Stomach (tissue), 9 donors: Measurements from ENCODE around the gene STK39. TPM values are rescaled to one million over a fixed set of nuclear protein-coding genes. Genes with fewer than 3 reads are reported as not detected.
"Not testable (repeated sequence)": the region's sequence is repeated elsewhere in the genome, so short reads cannot be mapped to it uniquely, and the experiment has no call there.

Experiments used
- DNase-seq, 2 donors: peaks; one replicate each; pipeline versions ENCODE4 v3.0.0 to v3.0.0-alpha.2; 2013 to 2019
- H3K27ac ChIP-seq, 5 donors: fragments of 200-600 bp in 4 of 5; sonication (generic) in 4 of 5; one replicate each; pipeline ENCODE4 v1.5.1; 2013 to 2019; ENCODE audit warnings: mild to moderate bottlenecking in 1 of 5, moderate library complexity in 1 of 5
- H3K27me3 ChIP-seq, 3 donors: fragments of 200-600 bp; sonication (generic); one replicate each; pipeline ENCODE4 v1.5.1; 2017 to 2019; ENCODE audit warnings: mixed run types in 1 of 3
- H3K36me3 ChIP-seq, 4 donors: fragments of 200-600 bp; sonication (generic); 1 replicate in 3 of 4; 2 replicates in 1 of 4; pipeline ENCODE4 v1.5.1; 2016 to 2019
- H3K4me1 ChIP-seq, 4 donors: fragments of 200-600 bp; sonication (generic); one replicate each; pipeline ENCODE4 v1.5.1; 2016 to 2019
- H3K4me3 ChIP-seq, 4 donors: fragments of 200-600 bp; sonication (generic) in 3 of 4; one replicate each; pipeline ENCODE4 v1.5.1; 2016 to 2019; ENCODE audit warnings: mild to moderate bottlenecking in 1 of 4
- H3K9me3 ChIP-seq, 4 donors: fragments of 200-600 bp; sonication (generic); one replicate each; pipeline ENCODE4 v1.5.1; 2016 to 2019
- EP300 ChIP-seq: sonication (generic); formaldehyde crosslinking; IDR thresholded peaks from one replicate; pipeline ENCODE4 v1.6.1; 2017; ENCODE audit warnings: antibody characterized with exemption
- POLR2A ChIP-seq, 4 donors: fragments of 450-650 bp; IDR thresholded peaks; one replicate each; pipeline ENCODE4 v1.6.1; 2016; ENCODE audit warnings: antibody characterized with exemption in 4 of 4, control low read depth in 2 of 4, mild to moderate bottlenecking in 1 of 4, moderate library complexity in 1 of 4
- POLR2AphosphoS5 ChIP-seq, 3 donors: sonication (generic); formaldehyde crosslinking; IDR thresholded peaks; one replicate each; pipeline ENCODE4 v1.6.1; 2016; ENCODE audit warnings: antibody characterized with exemption in 3 of 3
- WGBS, 5 donors: extraction: QIAGEN DNeasy Blood & Tissue Kit in 3 of 5; methylation state at CpG; one replicate each; pipeline versions ENCODE4 v1.1.5 to v1.1.7; 2013 to 2018; 5-methylcytosine and 5-hydroxymethylcytosine counted together
- intact Hi-C: fragments of 100-400 bp; cut with DNase I; formaldehyde crosslinking; loops from one replicate; pipeline ENCODE4 v1.15.1; 2023; ENCODE audit warnings: low total_unique reads
- polyA plus RNA-seq, 3 donors: library from polyadenylated mRNA; stranded (reverse); fragments of 200-250 nt; gene quantifications; one replicate each; pipeline ENCODE4 v1.2.3, GENCODE V29; 2013
- total RNA-seq, 5 donors: library from RNA; depleted of rRNA; stranded (reverse); fragments of >200 nt; gene quantifications; one replicate each; pipeline versions ENCODE4 v1.1.0 to v1.2.3, GENCODE V29; 2014 to 2016
- TF ChIP-seq, protein P1 (sequence below), 7 experiments: fragments of 450-650 bp in 4 of 7; fragments of 200-600 bp in 3 of 7; sonication (generic) in 3 of 7; IDR thresholded peaks; one replicate each; pipeline ENCODE4 v1.5.1; 2016 to 2019; ENCODE audit warnings: antibody characterized with exemption in 7 of 7, control low read depth in 2 of 7, mild to moderate bottlenecking in 1 of 7
- donor health status: healthy with polysubstance abuse.
- donor health status: Bipolar disorder and iron deficiency.
- donor health status: healthy.

STK39 gene
- total and polyA plus RNA-seq, 8 donors, result 18.3 to 60.7 (median 33.3) TPM

DNA sequence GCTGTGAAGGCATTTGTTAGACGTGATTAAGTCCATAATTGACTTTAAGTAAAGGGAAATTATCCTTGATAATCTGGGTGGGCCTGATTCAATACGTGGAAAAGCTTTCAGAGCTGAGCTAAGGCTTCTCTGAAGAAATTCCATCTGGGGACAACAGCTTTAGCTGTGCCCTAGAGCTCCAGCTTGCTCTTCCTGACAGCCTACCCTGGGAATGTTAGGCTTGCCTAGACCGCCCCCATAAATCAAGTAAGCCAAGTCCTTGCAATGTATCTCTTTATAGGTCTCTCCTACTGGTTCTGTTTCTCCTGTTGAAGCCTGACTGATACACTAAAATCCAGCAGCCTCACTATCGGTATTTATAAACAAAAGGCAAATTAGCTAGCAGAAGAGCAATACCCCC lies 160.0 kb downstream of the STK39 start:
- 77 to 87% (median 81%) methylated on average over 4 of the region's 4 CpGs for WGBS, 5 donors
- Histone ChIP-seq H3K36me3 (no peaks in the 10 kb centered on the region), H3K27me3 (no peaks in the 10 kb centered on the region), H3K27ac (peak overlapping the region in 2 of 5 donors; percentile 35 to 41), H3K4me3 (no peak overlapping the region), H3K9me3 (no peaks in the 10 kb centered on the region), H3K4me1 (peaks cover 4 to 29% (median 8%) of the 10 kb centered on the region in 4 donors)
- intact Hi-C loops, result no loop called here
- DNase-seq, result no peak
- no peak for TF ChIP-seq EP300
- TF ChIP-seq, protein P1, sequence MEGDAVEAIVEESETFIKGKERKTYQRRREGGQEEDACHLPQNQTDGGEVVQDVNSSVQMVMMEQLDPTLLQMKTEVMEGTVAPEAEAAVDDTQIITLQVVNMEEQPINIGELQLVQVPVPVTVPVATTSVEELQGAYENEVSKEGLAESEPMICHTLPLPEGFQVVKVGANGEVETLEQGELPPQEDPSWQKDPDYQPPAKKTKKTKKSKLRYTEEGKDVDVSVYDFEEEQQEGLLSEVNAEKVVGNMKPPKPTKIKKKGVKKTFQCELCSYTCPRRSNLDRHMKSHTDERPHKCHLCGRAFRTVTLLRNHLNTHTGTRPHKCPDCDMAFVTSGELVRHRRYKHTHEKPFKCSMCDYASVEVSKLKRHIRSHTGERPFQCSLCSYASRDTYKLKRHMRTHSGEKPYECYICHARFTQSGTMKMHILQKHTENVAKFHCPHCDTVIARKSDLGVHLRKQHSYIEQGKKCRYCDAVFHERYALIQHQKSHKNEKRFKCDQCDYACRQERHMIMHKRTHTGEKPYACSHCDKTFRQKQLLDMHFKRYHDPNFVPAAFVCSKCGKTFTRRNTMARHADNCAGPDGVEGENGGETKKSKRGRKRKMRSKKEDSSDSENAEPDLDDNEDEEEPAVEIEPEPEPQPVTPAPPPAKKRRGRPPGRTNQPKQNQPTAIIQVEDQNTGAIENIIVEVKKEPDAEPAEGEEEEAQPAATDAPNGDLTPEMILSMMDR (IDR thresholded peaks at IDR 0.05), result no peak
- no peak for TF ChIP-seq POLR2A (IDR thresholded peaks at IDR 0.05)

GRCh38 chr2:168086851-168087250 lies 160.5 kb downstream of the STK39 start:
- Histone ChIP-seq H3K27me3 (no peaks in the 10 kb centered on the region), H3K4me3 (no peak overlapping the region), H3K27ac (peak overlapping the region in 2 of 5 donors; percentile 35 to 41), H3K36me3 (no peaks in the 10 kb centered on the region), H3K4me1 (peaks cover 4 to 29% (median 8%) of the 10 kb centered on the region in 4 donors), H3K9me3 (no peaks in the 10 kb centered on the region)
- intact Hi-C loops, result no loop called here
- DNase-seq, result no peak
- TF ChIP-seq EP300, result no peak
- no peak for TF ChIP-seq POLR2A (IDR thresholded peaks at IDR 0.05)
- no peak for TF ChIP-seq POLR2AphosphoS5 (IDR thresholded peaks at IDR 0.05)
- TF ChIP-seq, protein P1 (IDR thresholded peaks at IDR 0.05), result no peak
- WGBS, 5 donors, result 37 to 68% (median 55%) methylated on average over 5 of the region's 5 CpGs

GRCh38 chr2:168085801-168086361 lies 161.5 kb downstream of the STK39 start:
- Histone ChIP-seq H3K4me3 (no peak overlapping the region), H3K36me3 (no peaks in the 10 kb centered on the region), H3K4me1 (peaks cover 4 to 29% (median 8%) of the 10 kb centered on the region in 4 donors), H3K27me3 (no peaks in the 10 kb centered on the region), H3K9me3 (no peaks in the 10 kb centered on the region), H3K27ac (no peak overlapping the region)
- WGBS, 5 donors, result 68 to 77% (median 70%) methylated on average over 4 of the region's 4 CpGs
- intact Hi-C loops, result no loop called here
- TF ChIP-seq EP300 (no peak), POLR2A (IDR thresholded peaks at IDR 0.05) (no peak), POLR2AphosphoS5 (IDR thresholded peaks at IDR 0.05) (no peak)
- TF ChIP-seq, protein P1 (IDR thresholded peaks at IDR 0.05), result no peak
- DNase-seq, result no peak

DNA sequence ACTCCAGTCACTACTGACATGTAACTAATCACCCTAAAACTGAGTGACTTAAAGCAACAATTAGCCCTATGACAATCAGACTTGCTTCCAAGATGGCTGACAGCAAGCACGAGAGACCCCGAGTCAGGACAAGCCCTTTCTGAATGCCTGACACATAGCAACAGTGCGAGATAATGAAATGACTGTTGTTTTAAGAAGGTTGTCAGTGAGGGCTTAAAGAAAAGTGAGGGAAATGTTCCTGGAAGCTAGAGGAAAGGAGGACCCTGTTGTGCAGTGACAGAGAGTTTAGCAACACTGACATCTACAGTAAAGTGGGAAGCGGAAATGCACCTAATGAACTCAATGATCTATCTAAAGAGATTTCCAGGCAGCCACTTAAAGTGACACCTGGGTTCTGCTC lies 163.1 kb downstream of the STK39 start:
- Histone ChIP-seq H3K27ac (no peak overlapping the region), H3K36me3 (no peaks in the 10 kb centered on the region), H3K4me1 (peaks cover 4 to 29% (median 8%) of the 10 kb centered on the region in 4 donors), H3K4me3 (no peak overlapping the region), H3K27me3 (no peaks in the 10 kb centered on the region), H3K9me3 (no peaks in the 10 kb centered on the region)
- intact Hi-C loops, result no loop called here
- WGBS, 5 donors, result 89 to 93% (median 93%) methylated on average over 4 of the region's 4 CpGs
- DNase-seq, result no peak
- TF ChIP-seq EP300 (no peak), POLR2A (IDR thresholded peaks at IDR 0.05) (no peak), POLR2AphosphoS5 (IDR thresholded peaks at IDR 0.05) (no peak)
- TF ChIP-seq, protein P1 (IDR thresholded peaks at IDR 0.05), result no peak

- H3K4me1 ChIP-seq, result peaks cover 0 to 16% (median 0%) of the 10 kb centered on the region in 4 donors
- intact Hi-C loops, H3K27me3 ChIP-seq, H3K36me3 ChIP-seq, H3K4me3 ChIP-seq, H3K9me3 ChIP-seq, H3K27ac ChIP-seq, DNase-seq: not testable (repeated sequence)
- 75 to 92% (median 89%) methylated on average over 3 of the region's 3 CpGs for WGBS, 5 donors
These were observed 165.9 kb downstream of the STK39 start for GRCh38 chr2:168081452-168081851.
